ENCODE results near the gene KIF1A. TPM values are rescaled to one million over a fixed set of nuclear protein-coding genes. Genes with fewer than 3 reads are reported as not detected.

Gene KIF1A
- total RNA-seq, 3 donors from 2014 or later: 1.5 to 17.2 (median 1.9) TPM

GRCh38 chr2:240797914-240798313 is 22.1 kb downstream of the KIF1A start:
- Histone ChIP-seq H3K4me1 (ENCODE audit: low read depth) (no peaks in the 10 kb centered on the region), H3K36me3 (ENCODE audit: low read depth) (no peaks in the 10 kb centered on the region), H3K9me3 (no peaks in the 10 kb centered on the region), H3K4me3 (no peak overlapping the region)
- DNase-seq (peak in 1 of 3 donors; percentile 7), ATAC-seq (no peak)
- intact Hi-C loops (cut with DNase I, micrococcal nuclease): no loop called here
- TF ChIP-seq CTCF (IDR thresholded peaks at IDR 0.05): no peak

- TF ChIP-seq CTCF (IDR thresholded peaks at IDR 0.05): no peak
- peak in 2 of 3 donors; percentile 5 to 34 for DNase-seq
- no peak for ATAC-seq
- H3K9me3 ChIP-seq: no peaks in the 10 kb centered on the region
- H3K36me3 ChIP-seq (ENCODE audit: low read depth): no peaks in the 10 kb centered on the region
- H3K4me3 ChIP-seq: no peak overlapping the region
- intact Hi-C loops (cut with DNase I, micrococcal nuclease): no loop called here
- H3K4me1 ChIP-seq (ENCODE audit: low read depth): no peaks in the 10 kb centered on the region
Measured at GRCh38 chr2:240797500-240797895, 22.5 kb downstream of the KIF1A start.

DNA sequence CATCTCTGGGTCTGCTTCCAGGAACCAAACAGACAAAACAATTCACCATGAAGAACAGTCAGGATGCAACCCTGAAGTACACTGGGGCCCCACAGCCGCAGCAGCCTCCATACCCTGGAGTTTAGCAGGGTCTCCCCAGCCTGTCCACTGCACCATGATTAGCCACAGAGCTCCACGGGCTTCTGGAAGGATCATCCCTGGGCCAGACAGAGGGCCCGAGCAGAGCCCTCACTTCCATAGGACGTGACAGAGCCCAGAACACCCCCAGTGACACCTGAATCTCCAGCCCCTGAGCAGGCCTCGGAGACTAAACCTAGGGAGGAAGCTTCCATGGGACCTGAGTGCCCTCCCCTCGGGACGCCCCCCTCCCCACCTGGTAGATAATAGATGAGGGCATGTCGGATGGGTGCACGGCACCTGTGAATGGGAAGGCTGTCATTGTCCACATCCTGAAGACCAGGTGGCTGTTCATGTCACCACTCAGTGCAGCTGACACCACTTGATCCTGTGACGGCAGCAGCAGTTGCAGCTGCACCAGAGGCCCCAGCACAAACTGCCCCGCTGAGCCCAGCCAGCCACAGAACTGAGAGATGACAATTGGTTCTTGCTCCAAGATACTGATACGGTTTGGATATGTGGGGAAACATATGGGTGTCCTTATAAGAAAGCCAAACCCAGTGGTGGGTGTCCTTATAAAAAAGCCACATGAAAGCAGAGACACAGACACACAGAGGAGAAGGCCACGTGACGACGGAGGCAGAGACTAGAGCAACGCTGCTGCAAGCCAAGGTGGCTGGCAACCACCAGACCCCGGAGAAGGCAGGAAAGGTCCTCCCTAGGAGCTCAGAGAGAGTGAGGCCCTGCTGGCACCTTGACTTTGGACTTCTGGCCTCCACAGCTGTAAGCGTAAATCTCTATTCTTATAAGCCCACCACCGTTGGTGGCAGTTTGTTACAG is 23.2 kb downstream of the KIF1A start:
- DNase-seq (no peak), ATAC-seq (no peak)
- intact Hi-C loops (cut with DNase I, micrococcal nuclease): no loop called here
- Histone ChIP-seq H3K36me3 (ENCODE audit: low read depth) (no peaks in the 10 kb centered on the region), H3K4me3 (no peak overlapping the region), H3K4me1 (ENCODE audit: low read depth) (no peaks in the 10 kb centered on the region), H3K9me3 (no peaks in the 10 kb centered on the region)
- TF ChIP-seq CTCF (IDR thresholded peaks at IDR 0.05): no peak

DNA sequence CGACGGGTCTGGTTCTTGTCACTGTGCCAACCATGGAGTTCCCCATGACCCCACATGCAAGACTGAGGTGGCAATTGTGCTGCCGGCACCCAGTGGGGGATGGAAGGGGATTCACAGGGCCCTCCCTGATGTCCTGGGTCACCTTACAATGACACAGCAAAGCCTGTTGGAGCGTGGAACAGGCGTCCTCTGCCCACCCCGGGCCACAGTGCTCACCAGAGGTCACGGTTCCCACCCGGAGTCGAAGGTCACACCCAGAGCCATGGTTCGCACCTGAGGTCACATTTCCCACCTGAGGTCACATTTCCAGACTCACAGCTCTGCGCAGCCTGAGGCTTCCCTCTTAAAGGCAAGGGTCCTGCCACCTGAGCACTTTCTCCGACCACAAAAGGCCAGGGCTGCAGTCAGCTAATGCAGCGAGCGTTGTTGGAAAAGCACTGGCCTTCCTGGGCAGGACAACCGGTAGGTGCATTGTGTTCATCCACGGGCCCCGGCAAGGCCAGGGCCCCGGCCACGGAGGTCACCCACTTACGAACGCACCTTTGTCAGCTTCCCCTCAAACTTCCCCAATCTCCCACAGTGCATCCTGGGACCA is 24.0 kb downstream of the KIF1A start:
- intact Hi-C loops (cut with DNase I, micrococcal nuclease): no loop called here
- no peak for TF ChIP-seq CTCF (IDR thresholded peaks at IDR 0.05)
- no peaks in the 10 kb centered on the region for H3K4me1 ChIP-seq (ENCODE audit: low read depth)
- no peak overlapping the region for H3K4me3 ChIP-seq
- H3K36me3 ChIP-seq (ENCODE audit: low read depth): no peaks in the 10 kb centered on the region
- peak in 1 of 3 donors; percentile 2 for DNase-seq
- ATAC-seq: no peak
- H3K9me3 ChIP-seq: no peaks in the 10 kb centered on the region

- intact Hi-C loops (cut with DNase I, micrococcal nuclease): no loop called here
- no peak for ATAC-seq
- no peak for TF ChIP-seq CTCF (IDR thresholded peaks at IDR 0.05)
Measured at GRCh38 chr2:240795454-240795853, 24.6 kb downstream of the KIF1A start.

More at GRCh38 chr2:240795454-240795853, 24.6 kb downstream of the KIF1A start:
- no peaks in the 10 kb centered on the region for H3K36me3 ChIP-seq (ENCODE audit: low read depth)
- no peak overlapping the region for H3K4me3 ChIP-seq
- peak in 2 of 3 donors; percentile 8 to 31 for DNase-seq
- H3K4me1 ChIP-seq (ENCODE audit: low read depth): no peaks in the 10 kb centered on the region
- no peaks in the 10 kb centered on the region for H3K9me3 ChIP-seq
